Natural killer cell (primary cell): ENCODE data around the gene INPP4B. TPM values are rescaled to one million over a fixed set of nuclear protein-coding genes. Genes with fewer than 3 reads are reported as not detected.
"Not testable (repeated sequence)": the region's sequence is repeated elsewhere in the genome, so short reads cannot be mapped to it uniquely, and the experiment has no call there.

ENCODE experiments used
- ATAC-seq, 3 donors: fragments of 150-1000 bp in 2 of 3; fragments of 200-7000 bp in 1 of 3; cut with Tn5 transposase; 1 replicate in 1 of 3; 2 replicates in 2 of 3; pipeline ENCODE4 v1.10.0; 2021; ENCODE audit warnings: mild to moderate bottlenecking in 2 of 3, moderate library complexity in 2 of 3
- DNase-seq, 2 donors: peaks; one replicate each; pipeline versions ENCODE4 v3.0.0 to v3.0.0-alpha.2; 2013 to 2021; ENCODE audit warnings: mixed read lengths in 1 of 2
- H3K27ac ChIP-seq: one replicate; pipeline ENCODE4 v1.5.1; 2013; ENCODE audit warnings: mild to moderate bottlenecking, low read length
- H3K27me3 ChIP-seq: one replicate; pipeline ENCODE4 v1.6.1; 2013; ENCODE audit warnings: low read length; ENCODE audit not compliant: control insufficient read depth, insufficient read depth
- H3K36me3 ChIP-seq: one replicate; pipeline ENCODE4 v1.6.1; 2013; ENCODE audit warnings: low read length; ENCODE audit not compliant: control insufficient read depth, insufficient read depth
- H3K4me1 ChIP-seq: one replicate; pipeline ENCODE4 v1.6.1; 2013; ENCODE audit warnings: low read length; ENCODE audit not compliant: control insufficient read depth, insufficient read depth
- H3K4me3 ChIP-seq: one replicate; pipeline ENCODE4 v1.5.1; 2013; ENCODE audit warnings: low read length
- H3K9me3 ChIP-seq: one replicate; pipeline ENCODE4 v1.6.1; 2013; ENCODE audit warnings: low read length; ENCODE audit not compliant: control insufficient read depth, insufficient read depth
- H3K27ac Mint-ChIP-seq, 2 donors: one replicate each; pipeline ENCODE4 v1.8.0; 2022; ENCODE audit warnings: mild to moderate bottlenecking in 2 of 2, mixed read lengths in 2 of 2, moderate library complexity in 1 of 2
- H3K27me3 Mint-ChIP-seq, 2 donors: one replicate each; pipeline ENCODE4 v1.8.0; 2022; ENCODE audit warnings: low read depth in 2 of 2, mixed read lengths in 2 of 2
- H3K36me3 Mint-ChIP-seq: one replicate; pipeline ENCODE4 v1.8.0; 2022; ENCODE audit warnings: mixed read lengths
- H3K4me1 Mint-ChIP-seq, 2 donors: one replicate each; pipeline ENCODE4 v1.8.0; 2022; ENCODE audit warnings: mixed read lengths in 2 of 2
- H3K4me3 Mint-ChIP-seq: one replicate; pipeline ENCODE4 v1.8.0; 2022; ENCODE audit warnings: mild to moderate bottlenecking, moderate library complexity, mixed read lengths
- H3K9me3 Mint-ChIP-seq, 2 donors: one replicate each; pipeline ENCODE4 v1.8.0; 2022; ENCODE audit warnings: mixed read lengths in 2 of 2
- WGBS: methylation state at CpG from one replicate; pipeline ENCODE4 v1.1.7; 2013; ENCODE audit warnings: missing lambda C conversion rate; ENCODE audit not compliant: insufficient coverage; 5-methylcytosine and 5-hydroxymethylcytosine counted together
- intact Hi-C: fragments of 100-400 bp; cut with micrococcal nuclease; formaldehyde crosslinking; loops from one replicate; pipeline ENCODE4 v1.14.2; 2022
- total RNA-seq, 4 donors: library from RNA; stranded (reverse); fragments of 120-200 nt in 1 of 4; gene quantifications; one replicate each; pipeline versions ENCODE4 v1.2.3 to v1.2.4, GENCODE V29; 2013 to 2022
- TF ChIP-seq, protein P1 (sequence below): fragments of 200-600 bp; IDR thresholded peaks from one replicate; pipeline ENCODE4 v1.8.0; 2022; ENCODE audit warnings: antibody characterized with exemption

Gene INPP4B
- total RNA-seq, 3 donors from 2014 or later (not counting 1 experiment from before 2014, with no cell fraction given), result 2.4 to 6.2 (median 4.5) TPM

DNA sequence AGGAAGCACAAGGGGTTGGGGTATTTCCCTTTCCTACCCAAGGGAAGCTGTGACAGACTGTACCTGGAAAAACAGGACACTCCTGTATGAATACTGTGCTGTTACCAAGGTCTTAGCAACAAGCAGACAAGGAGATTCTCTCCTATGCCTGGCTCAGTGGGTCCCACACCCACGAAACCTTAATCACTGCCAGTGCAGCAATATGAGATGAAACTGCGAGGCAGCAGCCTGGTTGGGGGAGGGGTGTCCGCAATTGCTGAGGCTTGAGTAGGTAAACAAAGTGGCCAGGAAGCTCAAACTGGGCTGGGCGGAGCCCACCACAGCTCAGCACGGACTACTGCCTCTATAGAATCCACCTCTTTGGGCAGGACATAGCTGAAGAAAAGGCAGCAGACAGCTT is 197.7 kb downstream of the INPP4B start:
- H3K4me3 Mint-ChIP-seq, result no peak overlapping the region
- no peaks in the 10 kb centered on the region for H3K27me3 ChIP-seq
- 92% methylated on average over 5 of the region's 5 CpGs for WGBS
- no peaks in the 10 kb centered on the region for H3K9me3 ChIP-seq
- intact Hi-C loops, result no loop called here
- TF ChIP-seq, protein P1, sequence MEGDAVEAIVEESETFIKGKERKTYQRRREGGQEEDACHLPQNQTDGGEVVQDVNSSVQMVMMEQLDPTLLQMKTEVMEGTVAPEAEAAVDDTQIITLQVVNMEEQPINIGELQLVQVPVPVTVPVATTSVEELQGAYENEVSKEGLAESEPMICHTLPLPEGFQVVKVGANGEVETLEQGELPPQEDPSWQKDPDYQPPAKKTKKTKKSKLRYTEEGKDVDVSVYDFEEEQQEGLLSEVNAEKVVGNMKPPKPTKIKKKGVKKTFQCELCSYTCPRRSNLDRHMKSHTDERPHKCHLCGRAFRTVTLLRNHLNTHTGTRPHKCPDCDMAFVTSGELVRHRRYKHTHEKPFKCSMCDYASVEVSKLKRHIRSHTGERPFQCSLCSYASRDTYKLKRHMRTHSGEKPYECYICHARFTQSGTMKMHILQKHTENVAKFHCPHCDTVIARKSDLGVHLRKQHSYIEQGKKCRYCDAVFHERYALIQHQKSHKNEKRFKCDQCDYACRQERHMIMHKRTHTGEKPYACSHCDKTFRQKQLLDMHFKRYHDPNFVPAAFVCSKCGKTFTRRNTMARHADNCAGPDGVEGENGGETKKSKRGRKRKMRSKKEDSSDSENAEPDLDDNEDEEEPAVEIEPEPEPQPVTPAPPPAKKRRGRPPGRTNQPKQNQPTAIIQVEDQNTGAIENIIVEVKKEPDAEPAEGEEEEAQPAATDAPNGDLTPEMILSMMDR, result no peak
- peaks cover 14 to 23% of the 10 kb centered on the region in 2 donors for H3K9me3 Mint-ChIP-seq
- no peak overlapping the region for H3K4me3 ChIP-seq
- no peak for DNase-seq
- peaks cover 15% of the 10 kb centered on the region for H3K36me3 Mint-ChIP-seq
- no peaks in the 10 kb centered on the region for H3K27me3 Mint-ChIP-seq
- no peak for ATAC-seq
- no peaks in the 10 kb centered on the region for H3K36me3 ChIP-seq
- no peaks in the 10 kb centered on the region for H3K4me1 ChIP-seq
- H3K4me1 Mint-ChIP-seq, result no peaks in the 10 kb centered on the region
- no peak overlapping the region for H3K27ac ChIP-seq
- no peak overlapping the region for H3K27ac Mint-ChIP-seq

DNA sequence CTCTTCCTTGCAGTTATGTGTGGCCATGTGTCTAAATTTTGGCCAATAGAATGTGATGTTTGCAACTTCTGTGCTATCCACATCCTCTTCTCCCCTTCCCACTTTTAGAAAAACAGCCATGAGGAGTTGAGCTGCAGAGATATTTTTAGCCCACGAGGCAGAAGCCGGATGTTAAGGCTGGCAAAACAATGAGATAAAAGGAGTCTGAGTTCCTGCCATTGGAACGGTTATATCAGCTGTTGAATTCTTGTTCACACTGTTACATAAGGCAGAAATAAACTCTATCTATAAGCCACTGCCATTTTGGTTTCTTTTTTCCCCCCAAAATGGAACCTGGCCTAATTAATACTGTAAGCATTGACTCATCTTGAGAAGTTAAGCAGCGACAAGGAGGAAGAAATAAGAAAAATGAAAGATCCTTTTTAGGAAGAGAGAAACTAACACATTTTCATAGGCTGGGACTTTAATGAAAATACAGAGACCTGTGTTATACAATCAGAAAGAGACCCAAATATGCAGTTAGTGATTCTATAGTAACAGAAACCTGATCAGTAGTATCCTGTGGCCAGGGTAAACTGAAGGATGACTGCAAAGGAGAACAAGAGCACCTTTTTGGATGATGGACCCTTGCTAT is 200.5 kb downstream of the INPP4B start:
- no peaks in the 10 kb centered on the region for H3K4me1 ChIP-seq
- ATAC-seq (no peak), DNase-seq (peak in 1 of 2 donors; percentile 18)
- H3K36me3 ChIP-seq, result no peaks in the 10 kb centered on the region
- WGBS, result 52% methylated on average over 4 of the region's 4 CpGs
- Mint-ChIP-seq H3K27me3 (no peaks in the 10 kb centered on the region), H3K9me3 (peaks cover 10 to 18% of the 10 kb centered on the region in 2 donors), H3K27ac (no peak overlapping the region), H3K4me3 (no peak overlapping the region), H3K36me3 (no peaks in the 10 kb centered on the region), H3K4me1 (no peaks in the 10 kb centered on the region)
- H3K4me3 ChIP-seq, result no peak overlapping the region
- H3K27ac ChIP-seq, result no peak overlapping the region
- H3K9me3 ChIP-seq, result no peaks in the 10 kb centered on the region
- TF ChIP-seq, protein P1, result no peak
- intact Hi-C loops, result no loop called here
- no peaks in the 10 kb centered on the region for H3K27me3 ChIP-seq

GRCh38 chr4:142644628-142645027 is 201.5 kb downstream of the INPP4B start:
- H3K4me1 ChIP-seq, ATAC-seq, H3K4me3 ChIP-seq, H3K4me3 Mint-ChIP-seq, H3K27me3 Mint-ChIP-seq, intact Hi-C loops, H3K36me3 ChIP-seq, H3K27ac ChIP-seq, H3K36me3 Mint-ChIP-seq, DNase-seq, H3K9me3 ChIP-seq, H3K27ac Mint-ChIP-seq, H3K4me1 Mint-ChIP-seq, H3K27me3 ChIP-seq: not testable (repeated sequence)
- WGBS, result 80% methylated on average over 1 of the region's 1 CpG
- H3K9me3 Mint-ChIP-seq, result peaks cover 5 to 17% of the 10 kb centered on the region in 2 donors

DNA sequence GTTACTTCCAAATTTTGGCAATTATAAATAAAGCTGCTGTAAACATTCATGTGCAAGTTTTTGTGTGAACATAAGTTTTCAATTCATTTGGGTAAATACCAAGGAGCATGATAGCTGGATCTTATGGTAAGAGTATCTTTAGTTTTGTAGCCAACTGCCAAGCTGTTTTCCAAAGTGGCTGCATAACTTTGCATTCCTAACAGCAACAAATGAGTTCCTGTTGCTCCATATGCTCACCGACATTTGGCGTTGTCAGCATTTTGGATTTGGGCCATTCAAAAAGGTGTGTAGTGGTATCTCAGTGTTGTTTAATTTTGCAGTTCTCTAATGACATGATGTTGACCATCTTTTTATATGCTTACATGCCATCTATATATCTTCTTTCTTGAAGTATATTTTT is 208.5 kb downstream of the INPP4B start:
- Mint-ChIP-seq H3K27me3 (no peaks in the 10 kb centered on the region), H3K27ac (no peak overlapping the region), H3K4me3 (no peak overlapping the region), H3K4me1 (no peaks in the 10 kb centered on the region), H3K36me3 (no peaks in the 10 kb centered on the region), H3K9me3 (peaks cover 0 to 5% of the 10 kb centered on the region in 2 donors)
- Histone ChIP-seq H3K4me1 (no peaks in the 10 kb centered on the region), H3K27ac (no peak overlapping the region), H3K27me3 (no peaks in the 10 kb centered on the region), H3K9me3 (no peaks in the 10 kb centered on the region), H3K36me3 (no peaks in the 10 kb centered on the region), H3K4me3 (no peak overlapping the region)
- DNase-seq (no peak), ATAC-seq (no peak)
- TF ChIP-seq, protein P1, result no peak
- intact Hi-C loops, result no loop called here
- 96% methylated on average over 2 of the region's 2 CpGs for WGBS
